ENCODE results near the gene TGOLN2.

GRCh38 chr2:85291425-85292023, 36.3 kb downstream of the TGOLN2 start:
- TF ChIP-seq CTCF (IDR thresholded peaks at IDR 0.05) = no peak
- no peak for TF ChIP-seq POLR2AphosphoS5 (IDR thresholded peaks at IDR 0.05; ENCODE audit: low read depth, low read length)
